Stomach (tissue), 4 donors: ENCODE data around the gene GOSR2.

Source experiments
- CTCF ChIP-seq, 7 experiments: fragments of 450-650 bp in 4 of 7; fragments of 200-600 bp in 3 of 7; sonication (generic) in 3 of 7; IDR thresholded peaks; one replicate each; pipeline ENCODE4 v1.5.1; 2016 to 2019; ENCODE audit warnings: antibody characterized with exemption in 7 of 7, control low read depth in 2 of 7, mild to moderate bottlenecking in 1 of 7
- POLR2AphosphoS5 ChIP-seq, 3 donors: sonication (generic); formaldehyde crosslinking; IDR thresholded peaks; one replicate each; pipeline ENCODE4 v1.6.1; 2016; ENCODE audit warnings: antibody characterized with exemption in 3 of 3

DNA sequence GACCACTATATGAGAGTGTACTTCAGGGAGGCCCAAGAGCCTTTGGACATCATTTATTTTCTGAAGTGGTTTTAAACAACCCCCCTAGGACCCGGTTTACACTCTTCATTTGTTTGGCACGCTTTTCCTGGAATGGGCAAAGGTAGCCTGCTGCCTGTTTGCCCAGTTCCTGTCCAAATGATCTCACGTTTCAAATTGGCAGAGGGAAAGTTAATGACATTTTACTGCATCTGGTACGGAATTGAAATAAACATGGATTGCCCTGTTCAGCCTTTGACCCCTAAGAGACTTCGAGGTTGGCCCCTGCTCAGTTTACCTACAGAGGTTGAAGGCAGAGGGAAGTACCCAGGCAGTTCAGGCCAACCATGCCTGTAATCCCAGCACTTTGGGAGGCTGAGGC is 61.9 kb downstream of the GOSR2 start:
- TF ChIP-seq POLR2AphosphoS5 (IDR thresholded peaks at IDR 0.05) = no peak
- TF ChIP-seq CTCF (IDR thresholded peaks at IDR 0.05) = no peak
